HUES64 (cell line): ENCODE results near the gene SLC30A5.
"Not testable (repeated sequence)": the region's sequence is repeated elsewhere in the genome, so short reads cannot be mapped to it uniquely, and the experiment has no call there.

ENCODE experiments used
- H3K27ac ChIP-seq: 2 replicates; pipeline ENCODE4 v1.7.0; 2013; ENCODE audit warnings: low read depth, low read length, inconsistent platforms
- H3K27me3 ChIP-seq: 2 replicates; pipeline ENCODE4 v1.6.1; 2013; ENCODE audit warnings: mild to moderate bottlenecking, low read length; ENCODE audit not compliant: insufficient read depth
- H3K36me3 ChIP-seq: 2 replicates; pipeline ENCODE4 v1.6.1; 2013; ENCODE audit warnings: mild to moderate bottlenecking, low read length; ENCODE audit not compliant: insufficient read depth
- H3K4me1 ChIP-seq: 2 replicates; pipeline ENCODE4 v1.6.1; 2013; ENCODE audit warnings: mild to moderate bottlenecking, low read length, moderate library complexity; ENCODE audit not compliant: insufficient read depth
- H3K4me3 ChIP-seq: 2 replicates; pipeline ENCODE4 v1.5.1; 2013; ENCODE audit warnings: mild to moderate bottlenecking, low read length, moderate library complexity
- H3K9ac ChIP-seq: 2 replicates; pipeline ENCODE4 v1.6.1; 2013; ENCODE audit warnings: mild to moderate bottlenecking, low read depth, low read length
- H3K9me3 ChIP-seq: 2 replicates; pipeline ENCODE4 v1.6.1; 2013; ENCODE audit warnings: low read depth, low read length; ENCODE audit not compliant: insufficient read depth
- WGBS: fragments of 150-250, 120-280 bp; methylation state at CpG from one replicate; pipeline ENCODE4 v1.1.7; 2013; ENCODE audit warnings: missing lambda C conversion rate; 5-methylcytosine and 5-hydroxymethylcytosine counted together

SLC30A5 gene

GRCh38 chr5:69105996-69106906, 12.4 kb downstream of the SLC30A5 start:
- 94% methylated on average over 4 of the region's 4 CpGs for WGBS

GRCh38 chr5:69108367-69108766, 14.6 kb downstream of the SLC30A5 start:
- not testable (repeated sequence) for H3K4me3 ChIP-seq, H3K4me1 ChIP-seq, H3K27ac ChIP-seq, H3K27me3 ChIP-seq, H3K9ac ChIP-seq
- H3K9me3 ChIP-seq = peaks cover 17% of the 10 kb centered on the region
- peaks cover 87% of the 10 kb centered on the region for H3K36me3 ChIP-seq
- 97% methylated on average over 7 of the region's 7 CpGs for WGBS

More at GRCh38 chr5:69105996-69106906, 12.4 kb downstream of the SLC30A5 start:
- no peaks in the 10 kb centered on the region for H3K27me3 ChIP-seq
- no peak overlapping the region for H3K9ac ChIP-seq
- H3K36me3 ChIP-seq = peaks cover 79% of the 10 kb centered on the region
- peaks cover 17% of the 10 kb centered on the region for H3K9me3 ChIP-seq
- H3K27ac ChIP-seq = no peak overlapping the region
- H3K4me3 ChIP-seq = no peak overlapping the region
- no peaks in the 10 kb centered on the region for H3K4me1 ChIP-seq

GRCh38 chr5:69113851-69114250, 20.0 kb downstream of the SLC30A5 start:
- H3K27ac ChIP-seq = no peak overlapping the region
- H3K27me3 ChIP-seq = no peaks in the 10 kb centered on the region
- WGBS = 100% methylated on average over 1 of the region's 1 CpG
- H3K4me3 ChIP-seq = no peak overlapping the region
- H3K9ac ChIP-seq = no peak overlapping the region
- peaks cover 16% of the 10 kb centered on the region for H3K9me3 ChIP-seq
- H3K4me1 ChIP-seq = no peaks in the 10 kb centered on the region
- H3K36me3 ChIP-seq = peaks cover 74% of the 10 kb centered on the region

GRCh38 chr5:69115526-69115925, 21.7 kb downstream of the SLC30A5 start:
- H3K27me3 ChIP-seq = no peaks in the 10 kb centered on the region
- H3K4me3 ChIP-seq = no peak overlapping the region
- peaks cover 73% of the 10 kb centered on the region for H3K36me3 ChIP-seq
- 92% methylated on average over 2 of the region's 3 CpGs for WGBS
- no peaks in the 10 kb centered on the region for H3K9me3 ChIP-seq
- H3K4me1 ChIP-seq = no peaks in the 10 kb centered on the region
- H3K9ac ChIP-seq = no peak overlapping the region
- H3K27ac ChIP-seq = no peak overlapping the region

GRCh38 chr5:69129413-69129812, 35.6 kb downstream of the SLC30A5 start:
- H3K36me3 ChIP-seq = peaks cover 56% of the 10 kb centered on the region
- no peaks in the 10 kb centered on the region for H3K9me3 ChIP-seq
- H3K4me1 ChIP-seq = no peaks in the 10 kb centered on the region
- H3K27ac ChIP-seq = no peak overlapping the region
- no peak overlapping the region for H3K4me3 ChIP-seq
- no peaks in the 10 kb centered on the region for H3K27me3 ChIP-seq
- no peak overlapping the region for H3K9ac ChIP-seq

- Histone ChIP-seq H3K27me3 (no peaks in the 10 kb centered on the region), H3K27ac (no peak overlapping the region), H3K9me3 (no peaks in the 10 kb centered on the region), H3K4me1 (no peaks in the 10 kb centered on the region; the same call in 1 of the 2 replicates), H3K4me3 (no peak overlapping the region), H3K36me3 (peaks cover 48% of the 10 kb centered on the region), H3K9ac (no peak overlapping the region)
- 81% methylated on average over 2 of the region's 2 CpGs for WGBS
Observed at GRCh38 chr5:69130241-69130640, 36.4 kb downstream of the SLC30A5 start.

GRCh38 chr5:69131304-69131703, 37.5 kb downstream of the SLC30A5 start:
- Histone ChIP-seq H3K27ac (no peak overlapping the region), H3K4me1 (peaks cover 4% of the 10 kb centered on the region; the same call in 1 of the 2 replicates), H3K27me3 (no peaks in the 10 kb centered on the region), H3K9me3 (no peaks in the 10 kb centered on the region), H3K9ac (no peak overlapping the region), H3K36me3 (peaks cover 41% of the 10 kb centered on the region), H3K4me3 (no peak overlapping the region)

- no peaks in the 10 kb centered on the region for H3K9me3 ChIP-seq
- no peak overlapping the region for H3K4me3 ChIP-seq
- peaks cover 4% of the 10 kb centered on the region; the same call in 1 of the 2 replicates for H3K4me1 ChIP-seq
- whole genome bisulfite sequencing = 86% methylated on average over 7 of the region's 7 CpGs
- H3K27me3 ChIP-seq = no peaks in the 10 kb centered on the region
- no peak overlapping the region for H3K27ac ChIP-seq
- H3K9ac ChIP-seq = no peak overlapping the region
- H3K36me3 ChIP-seq = peaks cover 18% of the 10 kb centered on the region
Observed at GRCh38 chr5:69134126-69134525, 40.3 kb downstream of the SLC30A5 start.

- Histone ChIP-seq H3K9ac (no peak overlapping the region), H3K27ac (peak overlapping the region; percentile 45; the same call in 1 of the 2 replicates), H3K4me3 (no peak overlapping the region), H3K36me3 (no peaks in the 10 kb centered on the region), H3K4me1 (peaks cover 4% of the 10 kb centered on the region; the same call in 1 of the 2 replicates), H3K9me3 (0 out of 2 replicates have a peak, but pooled peaks cover 5% of the 10 kb centered on the region), H3K27me3 (no peaks in the 10 kb centered on the region)
- WGBS = 88% methylated on average over 3 of the region's 3 CpGs
Observed at GRCh38 chr5:69136293-69136692, 42.5 kb downstream of the SLC30A5 start.

- not testable (repeated sequence) for H3K4me3 ChIP-seq, H3K36me3 ChIP-seq, H3K27me3 ChIP-seq, H3K9me3 ChIP-seq, H3K9ac ChIP-seq, H3K27ac ChIP-seq, H3K4me1 ChIP-seq
- 92% methylated on average over 1 of the region's 1 CpG for whole genome bisulfite sequencing
Observed at GRCh38 chr5:69137208-69137607, 43.4 kb downstream of the SLC30A5 start.

GRCh38 chr5:69137807-69138206, 44.0 kb downstream of the SLC30A5 start:
- H3K27ac ChIP-seq = no peak overlapping the region
- peaks cover 4% of the 10 kb centered on the region; the same call in 1 of the 2 replicates for H3K4me1 ChIP-seq
- no peaks in the 10 kb centered on the region for H3K36me3 ChIP-seq
- H3K4me3 ChIP-seq = no peak overlapping the region
- H3K27me3 ChIP-seq = no peaks in the 10 kb centered on the region
- WGBS = 99% methylated on average over 5 of the region's 5 CpGs
- 0 out of 2 replicates have a peak, but pooled peaks cover 5% of the 10 kb centered on the region for H3K9me3 ChIP-seq
- no peak overlapping the region for H3K9ac ChIP-seq
